ENCODE results near the gene CSNK1G3.

CSNK1G3 gene

GRCh38 chr5:123538670-123539459, 26.9 kb downstream of the CSNK1G3 start:
- no peak for TF ChIP-seq CTCF (IDR thresholded peaks at IDR 0.05; ENCODE audit: insufficient read depth, low read length, poor library complexity, severe bottlenecking)
- Histone ChIP-seq H3K27me3 (replicated peaks; ENCODE audit: control insufficient read depth, insufficient read depth, low read length) (no peaks in the 10 kb centered on the region), H3K36me3 (ENCODE audit: control insufficient read depth, insufficient read depth, low read length) (no peaks in the 10 kb centered on the region), H3K4me3 (replicated peaks; ENCODE audit: low read depth, low read length) (no peak overlapping the region)
- DNase-seq (ENCODE audit: extremely low read depth, insufficient read length), result no peak

- Histone ChIP-seq H3K4me3 (replicated peaks; ENCODE audit: low read depth, low read length) (no peak overlapping the region), H3K36me3 (ENCODE audit: control insufficient read depth, insufficient read depth, low read length) (no peaks in the 10 kb centered on the region), H3K27me3 (replicated peaks; ENCODE audit: control insufficient read depth, insufficient read depth, low read length) (no peaks in the 10 kb centered on the region)
- no peak for TF ChIP-seq CTCF (IDR thresholded peaks at IDR 0.05; ENCODE audit: insufficient read depth, low read length, poor library complexity, severe bottlenecking)
- DNase-seq (ENCODE audit: extremely low read depth, insufficient read length), result no peak
Measured at GRCh38 chr5:123540534-123540933, 28.6 kb downstream of the CSNK1G3 start.

- Histone ChIP-seq H3K36me3 (ENCODE audit: control insufficient read depth, insufficient read depth, low read length) (no peaks in the 10 kb centered on the region), H3K4me3 (replicated peaks; ENCODE audit: low read depth, low read length) (no peak overlapping the region), H3K27me3 (replicated peaks; ENCODE audit: control insufficient read depth, insufficient read depth, low read length) (no peaks in the 10 kb centered on the region)
- no peak for TF ChIP-seq CTCF (IDR thresholded peaks at IDR 0.05; ENCODE audit: insufficient read depth, low read length, poor library complexity, severe bottlenecking)
- DNase-seq (ENCODE audit: extremely low read depth, insufficient read length), result no peak
Measured at GRCh38 chr5:123543438-123543837, 31.5 kb downstream of the CSNK1G3 start.

GRCh38 chr5:123545506-123545905, 33.5 kb downstream of the CSNK1G3 start:
- TF ChIP-seq CTCF (IDR thresholded peaks at IDR 0.05; ENCODE audit: insufficient read depth, low read length, poor library complexity, severe bottlenecking), result peak; percentile 20
- H3K27me3 ChIP-seq (replicated peaks; ENCODE audit: control insufficient read depth, insufficient read depth, low read length), result no peaks in the 10 kb centered on the region
- no peak overlapping the region for H3K4me3 ChIP-seq (replicated peaks; ENCODE audit: low read depth, low read length)
- H3K36me3 ChIP-seq (ENCODE audit: control insufficient read depth, insufficient read depth, low read length), result no peaks in the 10 kb centered on the region
- DNase-seq (ENCODE audit: extremely low read depth, insufficient read length), result no peak

GRCh38 chr5:123546657-123547056, 34.7 kb downstream of the CSNK1G3 start:
- no peaks in the 10 kb centered on the region for H3K27me3 ChIP-seq (replicated peaks; ENCODE audit: control insufficient read depth, insufficient read depth, low read length)
- no peak for DNase-seq (ENCODE audit: extremely low read depth, insufficient read length)
- TF ChIP-seq CTCF (IDR thresholded peaks at IDR 0.05; ENCODE audit: insufficient read depth, low read length, poor library complexity, severe bottlenecking), result no peak
- no peaks in the 10 kb centered on the region; the same call in 1 of the 2 replicates for H3K36me3 ChIP-seq (ENCODE audit: control insufficient read depth, insufficient read depth, low read length)
- H3K4me3 ChIP-seq (replicated peaks; ENCODE audit: low read depth, low read length), result no peak overlapping the region
